ENCODE results near the gene RNF144A.

DNA sequence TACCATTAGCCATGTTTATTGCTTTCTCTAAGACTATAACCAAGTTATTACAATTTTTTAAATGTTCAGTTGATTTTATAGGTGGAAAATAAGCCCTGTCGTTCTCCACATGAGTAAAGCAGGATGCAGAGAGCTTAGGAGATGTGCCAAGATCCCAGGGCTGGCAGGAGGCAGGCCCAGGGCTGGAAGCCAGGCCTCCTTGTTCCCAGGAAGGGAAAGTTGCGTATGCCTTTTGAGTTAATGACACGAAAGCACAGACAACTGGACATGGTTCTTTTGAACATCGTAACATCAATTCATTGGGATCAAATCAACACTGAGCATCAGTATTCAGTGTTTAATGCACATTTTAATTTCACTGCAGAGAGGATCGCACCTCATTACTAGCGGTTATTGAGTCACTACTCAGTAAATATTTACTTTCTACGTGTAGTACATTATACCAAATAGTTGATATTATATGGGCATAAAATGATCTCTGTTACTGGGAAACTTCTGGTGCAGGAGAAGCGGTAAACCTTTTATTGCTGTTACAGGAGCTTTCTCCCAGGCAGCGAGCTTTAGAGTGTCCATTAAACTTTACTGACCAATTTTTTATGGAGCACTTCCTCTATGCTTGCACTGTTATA lies 60.0 kb downstream of the RNF144A start:
- TF ChIP-seq, protein P1, sequence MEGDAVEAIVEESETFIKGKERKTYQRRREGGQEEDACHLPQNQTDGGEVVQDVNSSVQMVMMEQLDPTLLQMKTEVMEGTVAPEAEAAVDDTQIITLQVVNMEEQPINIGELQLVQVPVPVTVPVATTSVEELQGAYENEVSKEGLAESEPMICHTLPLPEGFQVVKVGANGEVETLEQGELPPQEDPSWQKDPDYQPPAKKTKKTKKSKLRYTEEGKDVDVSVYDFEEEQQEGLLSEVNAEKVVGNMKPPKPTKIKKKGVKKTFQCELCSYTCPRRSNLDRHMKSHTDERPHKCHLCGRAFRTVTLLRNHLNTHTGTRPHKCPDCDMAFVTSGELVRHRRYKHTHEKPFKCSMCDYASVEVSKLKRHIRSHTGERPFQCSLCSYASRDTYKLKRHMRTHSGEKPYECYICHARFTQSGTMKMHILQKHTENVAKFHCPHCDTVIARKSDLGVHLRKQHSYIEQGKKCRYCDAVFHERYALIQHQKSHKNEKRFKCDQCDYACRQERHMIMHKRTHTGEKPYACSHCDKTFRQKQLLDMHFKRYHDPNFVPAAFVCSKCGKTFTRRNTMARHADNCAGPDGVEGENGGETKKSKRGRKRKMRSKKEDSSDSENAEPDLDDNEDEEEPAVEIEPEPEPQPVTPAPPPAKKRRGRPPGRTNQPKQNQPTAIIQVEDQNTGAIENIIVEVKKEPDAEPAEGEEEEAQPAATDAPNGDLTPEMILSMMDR (IDR thresholded peaks at IDR 0.05), result no peak
- TF ChIP-seq POLR2A (IDR thresholded peaks at IDR 0.05) (no peak), POLR2AphosphoS5 (IDR thresholded peaks at IDR 0.05) (no peak), EP300 (IDR thresholded peaks at IDR 0.05) (no peak)
